ENCODE data around the gene UBE2V1.
"Not testable (repeated sequence)": the region's sequence is repeated elsewhere in the genome, so short reads cannot be mapped to it uniquely, and the experiment has no call there.

DNA sequence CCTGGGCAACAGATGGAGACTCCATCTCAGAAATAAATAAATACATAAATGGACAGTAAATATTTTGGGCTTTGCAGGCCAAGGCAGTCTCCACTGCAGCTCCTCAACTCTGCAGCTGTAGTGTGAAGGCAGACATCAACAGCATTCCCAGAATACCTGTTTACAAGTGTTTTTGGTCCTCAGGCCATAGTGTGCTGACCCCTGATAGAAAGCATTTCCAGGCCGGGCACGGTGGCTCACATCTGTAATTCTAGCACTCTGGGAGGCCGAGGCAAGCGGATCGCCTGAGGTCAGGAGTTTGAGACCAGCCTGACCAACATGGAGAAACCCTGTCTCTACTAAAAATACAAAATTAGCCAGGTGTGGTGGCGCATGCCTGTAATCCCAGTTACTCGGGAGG, 22.2 kb upstream of the UBE2V1 start:
- TF ChIP-seq, protein P1, sequence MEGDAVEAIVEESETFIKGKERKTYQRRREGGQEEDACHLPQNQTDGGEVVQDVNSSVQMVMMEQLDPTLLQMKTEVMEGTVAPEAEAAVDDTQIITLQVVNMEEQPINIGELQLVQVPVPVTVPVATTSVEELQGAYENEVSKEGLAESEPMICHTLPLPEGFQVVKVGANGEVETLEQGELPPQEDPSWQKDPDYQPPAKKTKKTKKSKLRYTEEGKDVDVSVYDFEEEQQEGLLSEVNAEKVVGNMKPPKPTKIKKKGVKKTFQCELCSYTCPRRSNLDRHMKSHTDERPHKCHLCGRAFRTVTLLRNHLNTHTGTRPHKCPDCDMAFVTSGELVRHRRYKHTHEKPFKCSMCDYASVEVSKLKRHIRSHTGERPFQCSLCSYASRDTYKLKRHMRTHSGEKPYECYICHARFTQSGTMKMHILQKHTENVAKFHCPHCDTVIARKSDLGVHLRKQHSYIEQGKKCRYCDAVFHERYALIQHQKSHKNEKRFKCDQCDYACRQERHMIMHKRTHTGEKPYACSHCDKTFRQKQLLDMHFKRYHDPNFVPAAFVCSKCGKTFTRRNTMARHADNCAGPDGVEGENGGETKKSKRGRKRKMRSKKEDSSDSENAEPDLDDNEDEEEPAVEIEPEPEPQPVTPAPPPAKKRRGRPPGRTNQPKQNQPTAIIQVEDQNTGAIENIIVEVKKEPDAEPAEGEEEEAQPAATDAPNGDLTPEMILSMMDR (IDR thresholded peaks at IDR 0.05; ENCODE audit: extremely low read depth in 1 of 2, insufficient read depth in 1 of 2, low read depth in 1 of 2, low read length in 2 of 2), result not testable (repeated sequence)
- not testable (repeated sequence) for TF ChIP-seq MYC, POLR2A (IDR thresholded peaks at IDR 0.05; ENCODE audit: low read depth, low read length)

Measured in endothelial cell of umbilical vein (primary cell).